HUES48 (cell line): Measurements from ENCODE around the gene PNPLA7.

ENCODE experiments used
- H3K27ac ChIP-seq: one replicate; pipeline ENCODE4 v1.7.0; 2013; ENCODE audit warnings: low read depth, low read length, inconsistent platforms
- H3K27me3 ChIP-seq: 2 replicates; pipeline ENCODE4 v1.6.1; 2013; ENCODE audit warnings: mild to moderate bottlenecking, low read length; ENCODE audit not compliant: control insufficient read depth, insufficient read depth
- H3K36me3 ChIP-seq: 2 replicates; pipeline ENCODE4 v1.6.1; 2013; ENCODE audit warnings: low read length; ENCODE audit not compliant: control insufficient read depth, insufficient read depth
- H3K4me1 ChIP-seq: 2 replicates; pipeline ENCODE4 v1.6.1; 2013; ENCODE audit warnings: mild to moderate bottlenecking, low read length; ENCODE audit not compliant: control insufficient read depth, insufficient read depth
- H3K4me3 ChIP-seq: 2 replicates; pipeline ENCODE4 v1.5.1; 2013; ENCODE audit warnings: mild to moderate bottlenecking, low read depth, low read length
- H3K9ac ChIP-seq: 2 replicates; pipeline ENCODE4 v1.6.1; 2013; ENCODE audit warnings: mild to moderate bottlenecking, low read depth, low read length, moderate library complexity
- H3K9me3 ChIP-seq: 2 replicates; pipeline ENCODE4 v1.6.1; 2013; ENCODE audit warnings: low read length; ENCODE audit not compliant: control insufficient read depth, insufficient read depth

The PNPLA7 gene

DNA sequence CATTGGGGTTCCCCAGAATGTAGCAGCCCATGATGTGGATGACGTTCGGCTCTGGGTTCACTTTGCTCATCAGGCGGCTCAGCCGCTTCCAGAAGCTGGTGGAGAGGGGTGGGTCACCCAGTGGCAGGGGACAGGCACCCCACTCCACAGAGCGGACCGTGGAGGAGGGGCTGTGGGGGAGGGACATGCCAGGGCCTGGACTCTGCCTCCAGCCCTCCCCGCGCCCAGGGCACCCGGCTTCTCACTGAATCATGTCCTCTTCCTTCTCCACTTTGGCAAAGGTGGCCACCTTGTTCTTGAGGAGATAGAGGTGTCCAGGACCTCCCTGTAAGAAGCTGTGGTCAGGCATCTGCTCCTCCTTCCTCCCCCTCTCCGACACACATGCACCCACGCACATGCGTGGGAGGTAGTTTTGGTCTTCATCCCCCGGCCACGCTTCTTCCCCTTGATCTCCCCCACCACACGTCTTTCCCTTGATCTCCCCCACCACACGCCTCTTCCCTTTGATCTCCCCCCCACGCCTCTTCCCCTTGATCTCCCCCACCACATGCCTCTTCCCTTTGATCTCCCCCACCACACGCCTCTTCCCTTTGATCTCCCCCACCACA is 100.2 kb downstream of the PNPLA7 start:
- H3K27ac ChIP-seq, result no peak overlapping the region
- H3K4me1 ChIP-seq, result no peaks in the 10 kb centered on the region; the same call in 1 of the 2 replicates

DNA sequence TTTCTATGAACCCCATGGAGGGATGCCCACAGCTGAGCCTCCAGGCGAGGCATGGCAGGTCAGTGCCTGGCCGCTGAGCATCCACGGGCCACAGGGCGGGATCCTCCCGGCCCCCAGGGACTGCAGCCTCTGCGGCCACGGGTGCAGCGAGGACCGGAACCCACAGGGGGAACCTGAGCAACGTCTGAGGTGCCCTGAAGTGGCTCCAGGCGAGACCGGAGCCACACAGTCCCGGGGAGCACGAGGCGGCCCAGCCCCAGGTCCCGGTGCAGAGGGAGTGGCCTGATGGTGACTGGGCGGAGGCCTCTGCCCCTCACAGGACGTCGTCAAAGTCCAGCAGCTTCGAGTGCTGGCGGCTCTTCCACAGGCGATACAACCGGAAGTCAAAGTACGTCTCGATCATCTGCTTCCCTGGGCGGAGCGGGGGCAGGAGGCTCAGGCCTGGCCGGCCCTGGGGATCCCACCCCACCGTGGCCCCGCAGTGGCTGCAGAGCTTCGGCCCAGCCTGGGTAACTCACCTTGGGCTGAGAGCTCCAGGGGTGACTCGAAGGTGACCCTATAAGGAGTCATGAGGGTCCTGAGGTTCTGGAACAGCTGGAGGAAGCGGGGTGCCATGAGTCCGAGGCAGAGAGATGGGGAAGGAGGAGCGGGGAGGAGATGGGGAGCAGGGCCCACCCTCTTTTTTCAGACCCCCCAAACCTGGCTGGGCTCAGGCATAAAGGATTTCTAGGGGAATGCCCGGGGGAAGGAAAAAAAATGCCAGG is 100.9 kb downstream of the PNPLA7 start:
- H3K27ac ChIP-seq, result no peak overlapping the region
- no peaks in the 10 kb centered on the region for H3K27me3 ChIP-seq
- H3K9me3 ChIP-seq, result no peaks in the 10 kb centered on the region
- H3K4me3 ChIP-seq, result no peak overlapping the region
- peaks cover 19% of the 10 kb centered on the region for H3K36me3 ChIP-seq
- H3K9ac ChIP-seq, result no peak overlapping the region
- H3K4me1 ChIP-seq, result no peaks in the 10 kb centered on the region

More for the DNA sequence above, 100.2 kb downstream of the PNPLA7 start:
- no peaks in the 10 kb centered on the region for H3K27me3 ChIP-seq
- no peaks in the 10 kb centered on the region for H3K9me3 ChIP-seq
- no peak overlapping the region for H3K4me3 ChIP-seq
- H3K9ac ChIP-seq, result no peak overlapping the region
- H3K36me3 ChIP-seq, result peaks cover 19% of the 10 kb centered on the region

DNA sequence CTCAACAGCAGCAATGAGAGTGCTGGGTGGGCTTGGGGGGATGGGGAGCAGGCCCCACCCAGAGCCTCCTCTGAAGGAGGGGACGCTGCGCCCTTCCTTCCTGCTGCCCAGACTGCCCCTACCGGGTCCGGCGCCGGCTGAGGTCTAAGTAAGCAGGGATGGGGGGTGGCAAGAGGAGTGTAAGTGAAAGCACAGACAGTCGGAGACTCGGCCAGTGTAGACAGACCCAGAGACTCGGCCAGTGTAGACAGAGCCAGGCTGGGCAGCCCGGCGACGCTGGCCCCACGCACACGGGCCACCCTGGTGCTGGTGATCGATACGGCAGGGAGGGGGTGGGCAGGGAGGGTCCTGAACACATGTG is 101.6 kb downstream of the PNPLA7 start:
- Histone ChIP-seq H3K9ac (no peak overlapping the region), H3K27ac (no peak overlapping the region), H3K4me1 (no peaks in the 10 kb centered on the region), H3K27me3 (no peaks in the 10 kb centered on the region), H3K4me3 (no peak overlapping the region), H3K36me3 (peaks cover 19% of the 10 kb centered on the region), H3K9me3 (no peaks in the 10 kb centered on the region)

DNA sequence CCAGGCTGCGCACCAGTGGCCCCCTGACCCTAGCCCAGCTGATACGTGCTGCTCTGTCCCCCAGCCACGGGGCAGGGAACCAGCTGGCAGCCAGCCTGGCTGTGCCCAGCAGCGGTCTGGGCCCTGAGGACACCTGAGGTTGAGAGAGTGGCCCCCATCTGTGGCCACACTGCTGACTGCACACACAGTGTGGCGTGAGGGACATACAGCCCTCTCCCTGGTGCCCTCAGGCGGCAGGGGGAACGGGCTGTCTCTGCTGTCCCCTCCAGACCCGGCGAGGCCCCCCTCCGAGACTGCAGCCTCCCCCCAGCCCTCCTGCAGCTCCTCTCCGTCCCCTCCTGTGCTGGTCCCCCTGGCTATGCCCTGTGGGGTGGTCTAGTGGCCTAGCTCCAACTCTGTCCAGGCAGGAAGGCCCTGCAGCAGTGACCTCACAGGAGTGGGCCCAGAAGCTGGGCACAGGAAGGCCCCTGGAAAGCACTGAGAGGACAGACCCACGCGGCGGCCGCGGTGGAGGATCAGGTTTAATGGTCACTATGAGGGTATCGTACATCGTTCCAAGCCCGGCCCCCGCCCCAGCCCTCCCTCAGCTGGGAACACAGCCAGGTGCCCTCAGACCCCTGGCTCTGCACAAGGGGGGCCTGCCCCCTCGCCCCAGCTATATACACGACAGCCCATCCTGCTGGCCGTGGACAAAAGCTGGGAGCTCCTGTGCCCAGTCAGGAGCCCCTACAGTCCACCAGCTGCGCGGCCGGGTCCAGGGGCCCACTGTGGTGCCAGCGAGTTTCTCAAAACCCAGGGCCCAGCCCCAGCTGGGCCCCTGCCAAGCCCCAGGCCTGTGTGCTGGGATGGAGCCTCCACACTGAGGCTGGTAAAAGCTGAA is 102.2 kb downstream of the PNPLA7 start:
- H3K36me3 ChIP-seq, result peaks cover 17% of the 10 kb centered on the region
- no peak overlapping the region for H3K9ac ChIP-seq
- H3K4me1 ChIP-seq, result no peaks in the 10 kb centered on the region
- H3K27ac ChIP-seq, result no peak overlapping the region
- H3K9me3 ChIP-seq, result no peaks in the 10 kb centered on the region
- no peak overlapping the region for H3K4me3 ChIP-seq
- H3K27me3 ChIP-seq, result no peaks in the 10 kb centered on the region

DNA sequence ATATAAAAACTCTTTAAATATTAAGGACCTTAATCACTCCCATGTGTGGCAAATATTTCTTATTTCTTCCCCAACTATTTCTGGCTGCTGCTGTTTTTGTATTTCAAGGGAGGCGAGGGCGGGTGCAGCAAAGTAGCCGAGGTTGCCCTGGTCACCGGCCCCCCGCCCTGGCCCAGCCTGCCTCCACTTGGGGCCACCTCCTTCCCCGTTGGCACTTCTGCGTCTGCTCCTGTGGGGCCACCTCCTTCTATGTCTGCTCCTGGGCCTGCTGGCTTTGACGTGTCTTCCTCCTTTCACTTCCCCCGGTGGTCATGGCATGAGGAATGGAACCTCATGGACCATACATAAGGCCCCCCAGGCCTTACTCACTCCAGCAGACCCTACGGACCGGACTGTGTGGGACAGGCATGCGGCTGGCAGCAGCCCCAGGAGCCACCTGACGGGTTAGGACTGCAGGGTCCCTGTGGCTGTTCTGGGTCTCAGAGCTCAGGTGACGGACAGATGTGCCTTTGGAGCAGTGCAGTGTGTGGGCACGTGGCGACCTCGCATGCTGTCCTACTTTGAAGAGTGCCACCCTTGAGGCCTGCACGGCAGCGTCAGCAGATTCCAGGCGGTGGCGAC is 103.2 kb downstream of the PNPLA7 start:
- H3K27ac ChIP-seq, result no peak overlapping the region
- H3K9ac ChIP-seq, result no peak overlapping the region
- H3K9me3 ChIP-seq, result no peaks in the 10 kb centered on the region
- H3K4me1 ChIP-seq, result no peaks in the 10 kb centered on the region
- H3K36me3 ChIP-seq, result peaks cover 14% of the 10 kb centered on the region; the same call in 1 of the 2 replicates
- no peaks in the 10 kb centered on the region for H3K27me3 ChIP-seq
- H3K4me3 ChIP-seq, result no peak overlapping the region

DNA sequence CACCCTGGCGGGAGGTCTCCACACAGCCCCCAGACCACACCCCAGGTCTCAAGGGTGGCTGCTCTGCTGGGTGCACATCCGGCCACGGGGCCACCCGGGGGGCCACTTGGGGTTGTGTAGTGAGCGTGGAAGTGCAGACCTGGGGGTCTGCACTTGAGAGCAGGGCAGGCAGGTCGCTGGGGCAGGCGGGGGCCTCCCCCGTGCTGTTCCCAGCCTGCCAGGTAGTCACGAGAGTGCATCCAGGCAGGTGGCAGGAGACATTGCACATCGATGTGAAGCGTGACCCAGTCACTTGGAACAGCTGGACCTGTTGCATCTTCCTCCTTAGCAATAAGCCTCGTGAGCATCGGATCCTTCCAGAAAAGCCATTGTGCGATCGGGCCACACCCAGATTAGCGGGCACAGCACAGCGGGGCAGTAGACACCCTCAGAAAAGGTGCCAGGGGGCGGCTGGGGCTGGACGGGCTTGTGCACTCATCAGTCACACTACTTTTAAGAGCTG is 104.2 kb downstream of the PNPLA7 start:
- Histone ChIP-seq H3K9ac (no peak overlapping the region), H3K27ac (no peak overlapping the region), H3K36me3 (peaks cover 14% of the 10 kb centered on the region; the same call in 1 of the 2 replicates), H3K27me3 (no peaks in the 10 kb centered on the region), H3K9me3 (no peaks in the 10 kb centered on the region), H3K4me3 (no peak overlapping the region), H3K4me1 (no peaks in the 10 kb centered on the region)

DNA sequence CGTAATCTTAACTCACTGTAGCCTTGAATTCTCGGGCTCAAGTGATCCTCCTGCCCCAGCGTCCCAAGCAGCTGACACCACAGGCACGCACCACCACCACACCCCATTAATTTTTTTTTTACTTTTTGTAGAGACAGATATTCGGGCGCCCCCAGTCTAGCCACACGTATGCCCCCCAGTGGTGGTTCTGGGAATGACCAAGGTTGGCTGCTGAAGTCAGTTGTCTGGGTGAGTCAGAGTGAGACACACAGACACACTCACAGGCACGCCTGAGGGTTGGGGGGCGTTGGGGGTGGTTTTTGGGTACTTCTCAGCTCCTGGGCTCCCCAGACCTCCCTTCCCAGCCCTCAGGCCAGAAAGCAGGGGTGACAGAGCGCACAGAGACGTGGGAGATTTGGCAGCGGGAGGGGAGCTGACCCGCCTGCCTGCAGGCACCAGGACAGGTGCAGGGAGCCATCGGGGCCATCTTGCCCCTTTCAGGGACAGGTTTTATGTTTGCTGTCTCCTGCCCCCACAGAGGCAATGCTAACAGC is 104.9 kb downstream of the PNPLA7 start:
- Histone ChIP-seq H3K4me1 (no peaks in the 10 kb centered on the region), H3K27me3 (no peaks in the 10 kb centered on the region), H3K9ac (no peak overlapping the region), H3K4me3 (no peak overlapping the region), H3K9me3 (no peaks in the 10 kb centered on the region), H3K27ac (no peak overlapping the region), H3K36me3 (peaks cover 14% of the 10 kb centered on the region; the same call in 1 of the 2 replicates)

DNA sequence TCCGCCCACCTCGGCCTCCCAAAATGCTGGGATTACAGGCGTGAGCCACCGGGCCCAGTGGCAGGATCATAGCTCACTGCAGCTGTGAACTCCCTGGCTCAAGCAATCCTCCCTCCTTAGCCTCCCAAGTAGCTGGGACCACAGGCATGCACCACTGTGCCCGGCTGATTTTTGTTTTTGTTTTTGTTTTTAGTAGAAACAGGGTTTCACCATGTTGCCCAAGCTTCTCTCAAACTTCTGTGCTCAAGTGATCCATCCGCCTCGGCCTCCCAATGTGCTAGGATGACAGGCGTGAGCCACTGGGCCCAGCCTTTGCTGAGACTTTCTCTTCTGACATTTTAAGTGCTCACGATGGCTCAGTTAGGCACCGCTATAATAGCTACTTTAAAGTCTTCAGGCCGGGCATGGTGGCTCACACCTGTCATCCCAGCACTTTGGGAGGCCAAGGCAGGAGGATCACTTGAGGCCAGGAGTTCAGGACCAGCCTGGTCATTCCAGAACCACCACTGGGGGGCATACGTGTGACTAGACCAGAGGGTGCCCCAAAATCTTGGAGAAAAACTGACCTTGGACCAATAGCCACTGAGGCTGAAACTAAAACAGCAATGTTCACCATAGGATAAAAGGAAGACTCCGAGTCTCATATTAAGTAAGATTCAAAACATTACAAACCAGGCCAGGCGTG is 106.0 kb downstream of the PNPLA7 start:
- Histone ChIP-seq H3K9me3 (no peaks in the 10 kb centered on the region), H3K9ac (no peak overlapping the region), H3K4me3 (no peak overlapping the region), H3K27ac (no peak overlapping the region), H3K36me3 (peaks cover 5% of the 10 kb centered on the region; the same call in 1 of the 2 replicates), H3K4me1 (no peaks in the 10 kb centered on the region), H3K27me3 (no peaks in the 10 kb centered on the region)

DNA sequence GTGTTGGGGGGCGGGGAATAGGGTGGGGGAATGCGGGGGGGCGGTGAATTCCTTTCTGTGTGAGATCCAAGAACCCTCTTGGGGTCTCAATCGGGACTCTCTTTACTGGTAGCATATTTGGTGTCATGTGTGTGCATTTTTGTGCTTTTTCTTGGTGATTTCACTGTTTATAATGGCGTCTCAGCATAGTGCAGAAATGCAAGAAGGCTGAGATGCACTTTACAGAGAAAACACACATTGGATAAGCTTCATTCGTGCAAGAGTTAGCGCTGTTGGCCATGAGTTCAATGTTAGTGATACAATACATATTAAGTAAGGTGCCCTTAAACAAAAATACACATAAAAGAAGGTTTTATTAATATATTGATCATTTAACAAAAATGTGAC is 108.3 kb downstream of the PNPLA7 start:
- Histone ChIP-seq H3K4me3 (peak overlapping the region; percentile 46), H3K9ac (no peak overlapping the region), H3K36me3 (no peaks in the 10 kb centered on the region), H3K27ac (no peak overlapping the region), H3K27me3 (no peaks in the 10 kb centered on the region), H3K4me1 (no peaks in the 10 kb centered on the region), H3K9me3 (no peaks in the 10 kb centered on the region)

DNA sequence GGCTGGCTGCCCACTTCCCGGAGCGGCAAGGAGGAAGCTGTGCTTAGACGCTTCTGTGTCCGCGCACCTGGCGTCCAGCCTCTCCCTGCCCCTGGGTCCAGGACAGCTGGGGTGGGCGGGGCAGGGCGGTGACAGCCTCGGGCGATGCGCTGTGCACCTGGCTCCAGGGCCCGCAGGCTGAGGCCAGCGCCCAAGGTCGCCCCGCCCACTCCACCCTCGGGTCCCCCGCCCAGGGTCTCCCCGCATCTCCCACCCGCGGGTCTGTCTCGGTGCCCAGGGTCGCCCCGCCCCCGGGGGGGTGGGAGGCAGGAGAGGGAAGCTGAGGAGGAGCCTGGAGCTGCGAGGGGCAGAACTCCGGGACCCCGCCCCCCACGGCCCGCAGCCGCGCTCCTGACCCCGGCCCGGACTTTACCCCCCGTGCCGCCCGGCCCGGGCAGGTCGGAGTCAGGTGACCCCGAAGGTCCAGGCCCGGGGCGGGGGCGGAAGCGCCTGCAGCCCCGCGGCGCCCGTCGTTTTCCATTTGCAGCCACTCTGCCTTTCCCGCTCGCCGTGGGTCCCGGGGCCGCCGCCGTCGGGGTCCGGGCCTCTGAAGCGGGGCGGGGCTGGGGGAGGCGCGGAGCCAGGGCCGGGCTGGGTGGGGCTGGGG is 108.8 kb downstream of the PNPLA7 start, which contains the start of gene ENTPD8:
ENTPD8 (minus strand) TSS at position 69 of the 646 bp plus-strand sequence. CDS start 3,072 bp downstream, outside the sequence.
- H3K9ac ChIP-seq, result no peak within 1 kb of the TSS
- no peaks in the 10 kb centered on the region for H3K36me3 ChIP-seq
- H3K27ac ChIP-seq, result no peak within 1 kb of the TSS
- no peaks in the 10 kb centered on the region for H3K9me3 ChIP-seq
- no peaks in the 10 kb centered on the region for H3K4me1 ChIP-seq
- peak within 1 kb of the TSS; percentile 61 for H3K4me3 ChIP-seq
- H3K27me3 ChIP-seq, result no peaks in the 10 kb centered on the region
